GM19099 (cell line): ENCODE measurements around the gene STIM1.

Experiments
- POLR2A ChIP-seq: IDR thresholded peaks from 3 replicates; pipeline ENCODE4 v1.6.1; 2011; ENCODE audit warnings: low read depth; ENCODE audit not compliant: insufficient read length; ENCODE audit errors: extremely low read depth

Gene STIM1

GRCh38 chr11:3854977-3855807, at the start of gene STIM1:
Gene STIM1, plus strand, starts transcription at chr11:3855664. Its CDS starts 607 bp downstream, at chr11:3856271.
- peak; percentile 72 for TF ChIP-seq POLR2A

GRCh38 chr11:3807909-3808860, 47.3 kb upstream of the STIM1 start, which contains the start of gene PGAP2:
Gene PGAP2, plus strand, starts transcription at chr11:3808560. Its CDS starts 2,700 bp downstream, at chr11:3811260.
- TF ChIP-seq POLR2A, result peak; percentile 26

GRCh38 chr11:3808861-3809623, 46.4 kb upstream of the STIM1 start:
- TF ChIP-seq POLR2A, result no peak

GRCh38 chr11:3809624-3809928, 45.9 kb upstream of the STIM1 start:
- TF ChIP-seq POLR2A, result no peak

GRCh38 chr11:3810446-3810845, 45.0 kb upstream of the STIM1 start:
- no peak for TF ChIP-seq POLR2A

- TF ChIP-seq POLR2A, result no peak
These were observed 44.5 kb upstream of the STIM1 start for GRCh38 chr11:3810951-3811350.

GRCh38 chr11:3815845-3816244, 39.6 kb upstream of the STIM1 start:
- TF ChIP-seq POLR2A, result no peak

- no peak for TF ChIP-seq POLR2A
These were observed 38.8 kb upstream of the STIM1 start for GRCh38 chr11:3816673-3817072.

GRCh38 chr11:3817181-3817800, 38.2 kb upstream of the STIM1 start:
- TF ChIP-seq POLR2A, result no peak

- no peak for TF ChIP-seq POLR2A
These were observed 34.5 kb upstream of the STIM1 start for GRCh38 chr11:3820971-3821370.

- no peak for TF ChIP-seq POLR2A
These were observed 33.2 kb upstream of the STIM1 start for GRCh38 chr11:3822312-3822711.

- TF ChIP-seq POLR2A, result no peak
These were observed 32.2 kb upstream of the STIM1 start for GRCh38 chr11:3823303-3823702.

GRCh38 chr11:3823762-3824506, 31.5 kb upstream of the STIM1 start:
- TF ChIP-seq POLR2A, result no peak
